Hepatocyte (in vitro differentiated cells): ENCODE data around the gene NTN4. TPM values are rescaled to one million over a fixed set of nuclear protein-coding genes. Genes with fewer than 3 reads are reported as not detected.

Experiments
- DNase-seq: peaks from one replicate; pipeline ENCODE4 v3.0.0-alpha.2; 2016; ENCODE audit warnings: low spot score
- H2AFZ ChIP-seq: fragments of 200-600 bp; sonication (generic); 2 replicates; pipeline ENCODE4 v1.6.0; 2016; ENCODE audit warnings: antibody characterized with exemption, mild to moderate bottlenecking
- H3K27ac ChIP-seq: fragments of 200-600 bp; sonication (generic); 2 replicates; pipeline ENCODE4 v1.5.1; 2016; ENCODE audit warnings: mild to moderate bottlenecking
- H3K27me3 ChIP-seq: fragments of 200-600 bp; sonication (generic); 2 replicates; pipeline ENCODE4 v1.6.1; 2016
- H3K36me3 ChIP-seq: fragments of 200-600 bp; sonication (generic); replicated peaks from 2 replicates; pipeline ENCODE4 v1.5.1; 2016; ENCODE audit warnings: low read depth; ENCODE audit not compliant: insufficient read depth
- H3K4me1 ChIP-seq: fragments of 200-600 bp; sonication (generic); 2 replicates; pipeline ENCODE4 v1.5.1; 2016; ENCODE audit warnings: mild to moderate bottlenecking, moderate library complexity; ENCODE audit not compliant: insufficient read depth
- H3K4me2 ChIP-seq: fragments of 200-600 bp; sonication (generic); 2 replicates; pipeline ENCODE4 v1.6.0; 2016
- H3K4me3 ChIP-seq: fragments of 200-600 bp; sonication (generic); 2 replicates; pipeline ENCODE4 v1.5.1; 2016; ENCODE audit warnings: mild to moderate bottlenecking
- H3K79me2 ChIP-seq: fragments of 200-600 bp; sonication (generic); 2 replicates; pipeline ENCODE4 v1.6.0; 2017; ENCODE audit warnings: mild to moderate bottlenecking
- H3K9me2 ChIP-seq: fragments of 200-600 bp; sonication (generic); replicated peaks from 2 replicates; pipeline ENCODE4 v1.6.0; 2017; ENCODE audit warnings: mild to moderate bottlenecking; ENCODE audit not compliant: insufficient read depth
- H3K9me3 ChIP-seq: fragments of 200-600 bp; sonication (generic); 2 replicates; pipeline ENCODE4 v1.5.1; 2016; ENCODE audit warnings: low read depth, mild to moderate bottlenecking
- H4K20me1 ChIP-seq: fragments of 200-600 bp; sonication (generic); 2 replicates; pipeline ENCODE4 v1.6.0; 2016; ENCODE audit warnings: mild to moderate bottlenecking; ENCODE audit not compliant: insufficient read depth, poor library complexity, severe bottlenecking
- CTCF ChIP-seq: fragments of 200-600 bp; sonication (generic); IDR thresholded peaks from 2 replicates; pipeline ENCODE4 v1.5.1; 2016; ENCODE audit warnings: antibody characterized with exemption, mild to moderate bottlenecking; ENCODE audit not compliant: poor library complexity
- EZH2 ChIP-seq: fragments of 200-600 bp; sonication (generic); IDR thresholded peaks from 2 replicates; pipeline ENCODE4 v1.6.1; 2016; ENCODE audit warnings: antibody characterized with exemption, mild to moderate bottlenecking, borderline replicate concordance
- EZH2phosphoT487 ChIP-seq: fragments of 200-600 bp; sonication (generic); IDR thresholded peaks from one replicate; pipeline ENCODE4 v1.6.1; 2018; ENCODE audit warnings: antibody characterized with exemption, mild to moderate bottlenecking, low read depth, moderate library complexity; ENCODE audit not compliant: unreplicated experiment, severe bottlenecking
- WGBS: methylation state at CpG from one replicate; pipeline ENCODE4 v1.1.6; 2016; ENCODE audit warnings: low lambda C conversion rate; ENCODE audit errors: missing lambda C conversion rate; 5-methylcytosine and 5-hydroxymethylcytosine counted together
- polyA plus RNA-seq: library from polyadenylated mRNA; unstranded; fragments of >200 nt; fragmentation: Nextera tagmentation; extraction: Ambion mirVana; gene quantifications from 2 replicates; pipeline ENCODE4 v1.2.1, GENCODE V29; 2016
- total RNA-seq: library from RNA; depleted of rRNA; stranded (reverse); fragments of >200 nt; gene quantifications from 2 replicates; pipeline ENCODE4 v1.2.3, GENCODE V29; 2014

NTN4 gene
- total and polyA plus RNA-seq, 2 experiments from 2014 or later, result 20.2 to 37.0 TPM

GRCh38 chr12:95796225-95796981 lies 5.8 kb upstream of the NTN4 start:
- H3K27me3 ChIP-seq, result peaks cover 1% of the 10 kb centered on the region
- 90% methylated on average over 4 of the region's 4 CpGs for WGBS
- no peak overlapping the region for H3K4me3 ChIP-seq
- no peaks in the 10 kb centered on the region for H4K20me1 ChIP-seq
- no peak overlapping the region for H2AFZ ChIP-seq
- H3K4me1 ChIP-seq, result no peaks in the 10 kb centered on the region
- H3K4me2 ChIP-seq, result no peak overlapping the region
- DNase-seq, result no peak
- TF ChIP-seq EZH2 (no peak), CTCF (no peak), EZH2phosphoT487 (no peak)
- H3K79me2 ChIP-seq, result no peaks in the 10 kb centered on the region
- H3K36me3 ChIP-seq, result no peaks in the 10 kb centered on the region
- no peak overlapping the region for H3K27ac ChIP-seq
- no peaks in the 10 kb centered on the region for H3K9me2 ChIP-seq
- H3K9me3 ChIP-seq, result no peaks in the 10 kb centered on the region

GRCh38 chr12:95790917-95791849 lies 619 bp upstream of the NTN4 start:
- H3K4me2 ChIP-seq, result peak overlapping the region; percentile 95
- peak overlapping the region; percentile 73 for H3K27ac ChIP-seq
- H3K4me3 ChIP-seq, result peak overlapping the region; percentile 84
- DNase-seq, result peak; percentile 43
- WGBS, result 3% methylated on average over 27 of the region's 49 CpGs
- H3K79me2 ChIP-seq, result peaks cover 12% of the 10 kb centered on the region
- H2AFZ ChIP-seq, result peak overlapping the region; percentile 87
- no peaks in the 10 kb centered on the region for H3K36me3 ChIP-seq
- H3K9me3 ChIP-seq, result no peaks in the 10 kb centered on the region
- no peaks in the 10 kb centered on the region for H4K20me1 ChIP-seq
- peaks cover 6% of the 10 kb centered on the region for H3K27me3 ChIP-seq
- no peak for TF ChIP-seq EZH2phosphoT487
- peak; percentile 49 for TF ChIP-seq EZH2
- no peaks in the 10 kb centered on the region for H3K9me2 ChIP-seq
- peaks cover 15% of the 10 kb centered on the region for H3K4me1 ChIP-seq

GRCh38 chr12:95789126-95790032 lies 1.2 kb downstream of the NTN4 start:
- peak overlapping the region; percentile 64 for H3K27ac ChIP-seq

More at GRCh38 chr12:95789126-95790032, 1.2 kb downstream of the NTN4 start:
- peak; percentile 55 for DNase-seq
- peaks cover 26% of the 10 kb centered on the region for H3K79me2 ChIP-seq
- H3K4me1 ChIP-seq, result peaks cover 16% of the 10 kb centered on the region
- H2AFZ ChIP-seq, result peak overlapping the region; percentile 78
- H3K4me2 ChIP-seq, result peak overlapping the region; percentile 95
- H4K20me1 ChIP-seq, result no peaks in the 10 kb centered on the region
- no peaks in the 10 kb centered on the region for H3K36me3 ChIP-seq
- 6% methylated on average over 38 of the region's 39 CpGs for WGBS
- TF ChIP-seq CTCF, result no peak
- no peak for TF ChIP-seq EZH2phosphoT487
- no peak for TF ChIP-seq EZH2
- H3K4me3 ChIP-seq, result peak overlapping the region; percentile 84
- H3K27me3 ChIP-seq, result peaks cover 6% of the 10 kb centered on the region
- H3K9me3 ChIP-seq, result no peaks in the 10 kb centered on the region
- no peaks in the 10 kb centered on the region for H3K9me2 ChIP-seq
